ENCODE results near the gene JAKMIP1.

Gene JAKMIP1

GRCh38 chr4:6119507-6120020, 80.8 kb downstream of the JAKMIP1 start:
- no peak for DNase-seq (ENCODE audit: low read depth in 2 of 2)

- no peak for DNase-seq (ENCODE audit: low read depth in 2 of 2)
These were observed 82.1 kb downstream of the JAKMIP1 start for GRCh38 chr4:6118201-6118600.

- no peak for DNase-seq (ENCODE audit: low read depth in 2 of 2)
These were observed 83.6 kb downstream of the JAKMIP1 start for GRCh38 chr4:6116696-6117285.

GRCh38 chr4:6115746-6116586, 84.4 kb downstream of the JAKMIP1 start:
- no peak for DNase-seq (ENCODE audit: low read depth in 2 of 2)

GRCh38 chr4:6115342-6115741, 85.0 kb downstream of the JAKMIP1 start:
- DNase-seq (ENCODE audit: low read depth in 2 of 2), result no peak

- no peak for DNase-seq (ENCODE audit: low read depth in 2 of 2)
These were observed 85.7 kb downstream of the JAKMIP1 start for GRCh38 chr4:6114601-6115000.

- no peak for DNase-seq (ENCODE audit: low read depth in 2 of 2)
These were observed 86.2 kb downstream of the JAKMIP1 start for GRCh38 chr4:6114181-6114580.

- DNase-seq (ENCODE audit: low read depth in 2 of 2), result no peak
These were observed 86.7 kb downstream of the JAKMIP1 start for GRCh38 chr4:6113641-6114040.

- no peak for DNase-seq (ENCODE audit: low read depth in 2 of 2)
These were observed 87.6 kb downstream of the JAKMIP1 start for GRCh38 chr4:6112606-6113290.

GRCh38 chr4:6111354-6111960, 88.9 kb downstream of the JAKMIP1 start:
- no peak for DNase-seq (ENCODE audit: low read depth in 2 of 2)

- no peak for DNase-seq (ENCODE audit: low read depth in 2 of 2)
These were observed 89.5 kb downstream of the JAKMIP1 start for GRCh38 chr4:6110681-6111353.

GRCh38 chr4:6109842-6110560, 90.3 kb downstream of the JAKMIP1 start:
- DNase-seq (ENCODE audit: low read depth in 2 of 2), result no peak

- no peak for DNase-seq (ENCODE audit: low read depth in 2 of 2)
These were observed 92.5 kb downstream of the JAKMIP1 start for GRCh38 chr4:6107886-6108285.

GRCh38 chr4:6107114-6107791, 93.1 kb downstream of the JAKMIP1 start:
- no peak for DNase-seq (ENCODE audit: low read depth in 2 of 2)

GRCh38 chr4:6106156-6106555, 94.2 kb downstream of the JAKMIP1 start:
- no peak for DNase-seq (ENCODE audit: low read depth in 2 of 2)

- no peak for DNase-seq (ENCODE audit: low read depth in 2 of 2)
These were observed 94.9 kb downstream of the JAKMIP1 start for GRCh38 chr4:6105311-6105911.

GRCh38 chr4:6104541-6105130, 95.7 kb downstream of the JAKMIP1 start:
- DNase-seq (ENCODE audit: low read depth in 2 of 2), result no peak

GRCh38 chr4:6097581-6097980, 102.8 kb downstream of the JAKMIP1 start:
- no peak for DNase-seq (ENCODE audit: low read depth in 2 of 2)

GRCh38 chr4:6095897-6096296, 104.5 kb downstream of the JAKMIP1 start:
- DNase-seq (ENCODE audit: low read depth in 2 of 2), result no peak
